Measurements from ENCODE around the gene RAPGEF1. TPM values are rescaled to one million over a fixed set of nuclear protein-coding genes. Genes with fewer than 3 reads are reported as not detected.
A peak's percentile ranks its signal among the peaks of the same experiment; 100 is the strongest.

Gene RAPGEF1
- total and polyA plus RNA-seq, 2 of the 13 experiments (the other 11 are each of a cell fraction or from before 2014, with no cell fraction given): 21.2 to 38.9 TPM

- TF ChIP-seq, protein P1, sequence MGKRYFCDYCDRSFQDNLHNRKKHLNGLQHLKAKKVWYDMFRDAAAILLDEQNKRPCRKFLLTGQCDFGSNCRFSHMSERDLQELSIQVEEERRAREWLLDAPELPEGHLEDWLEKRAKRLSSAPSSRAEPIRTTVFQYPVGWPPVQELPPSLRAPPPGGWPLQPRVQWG (CRISPR knock-in tag; IDR thresholded peaks at IDR 0.05; ENCODE audit: borderline replicate concordance, low read depth): no peak
- peak; percentile 84; the same call in 1 of the 2 replicates for TF ChIP-seq MEIS2 (CRISPR knock-in tag; IDR thresholded peaks at IDR 0.05)
- TF ChIP-seq ZBTB39 (CRISPR knock-in tag; IDR thresholded peaks at IDR 0.05): peak; percentile 30; the same call in 1 of the 2 replicates
- TF ChIP-seq ZFAT (CRISPR knock-in tag; conservative IDR thresholded peaks at IDR 0.05): no peak
- TF ChIP-seq MTERF4 (CRISPR knock-in tag; IDR thresholded peaks at IDR 0.05): 0 out of 2 replicates have a peak, but pooled peaks have one; percentile 70
- peak; percentile 43; the same call in 1 of the 2 replicates for TF ChIP-seq HNF4A (CRISPR knock-in tag; IDR thresholded peaks at IDR 0.05)
- peak; percentile 73 for TF ChIP-seq ZNF501 (CRISPR knock-in tag; IDR thresholded peaks at IDR 0.05)
- TF ChIP-seq ZEB1 (IDR thresholded peaks at IDR 0.05; ENCODE audit: insufficient replicate concordance, low read depth): no peak
- no peak for TF ChIP-seq ZNF567 (CRISPR knock-in tag; IDR thresholded peaks at IDR 0.05; ENCODE audit: borderline replicate concordance)
- no peak for TF ChIP-seq NFIC (IDR thresholded peaks at IDR 0.05; ENCODE audit: low read length)
- TF ChIP-seq TBX2 (CRISPR knock-in tag; IDR thresholded peaks at IDR 0.05; ENCODE audit: borderline replicate concordance): peak; percentile 43; the same call in 1 of the 2 replicates
- TF ChIP-seq ZKSCAN1 (IDR thresholded peaks at IDR 0.05; ENCODE audit: low read length): no peak
- TF ChIP-seq ZNF816 (CRISPR knock-in tag; IDR thresholded peaks at IDR 0.05; ENCODE audit: borderline replicate concordance): 0 out of 2 replicates have a peak, but pooled peaks have one; percentile 33
- peak; percentile 96 for TF ChIP-seq SIX1 (CRISPR knock-in tag; IDR thresholded peaks at IDR 0.05; ENCODE audit: borderline replicate concordance)
- TF ChIP-seq ZBTB20 (CRISPR knock-in tag; IDR thresholded peaks at IDR 0.05; ENCODE audit: borderline replicate concordance, low read depth): 0 out of 2 replicates have a peak, but pooled peaks have one; percentile 40
- TF ChIP-seq ZNF354B (CRISPR knock-in tag; IDR thresholded peaks at IDR 0.05): no peak
- TF ChIP-seq BHLHE40 (IDR thresholded peaks at IDR 0.05; ENCODE audit: low read length): peak; percentile 55; the same call in 1 of the 2 replicates
- TF ChIP-seq ARNTL (CRISPR knock-in tag; IDR thresholded peaks at IDR 0.05): peak; percentile 75
- 0 out of 2 replicates have a peak, but pooled peaks have one; percentile 29 for TF ChIP-seq NCOA1 (CRISPR knock-in tag; IDR thresholded peaks at IDR 0.05)
- TF ChIP-seq, protein P2, sequence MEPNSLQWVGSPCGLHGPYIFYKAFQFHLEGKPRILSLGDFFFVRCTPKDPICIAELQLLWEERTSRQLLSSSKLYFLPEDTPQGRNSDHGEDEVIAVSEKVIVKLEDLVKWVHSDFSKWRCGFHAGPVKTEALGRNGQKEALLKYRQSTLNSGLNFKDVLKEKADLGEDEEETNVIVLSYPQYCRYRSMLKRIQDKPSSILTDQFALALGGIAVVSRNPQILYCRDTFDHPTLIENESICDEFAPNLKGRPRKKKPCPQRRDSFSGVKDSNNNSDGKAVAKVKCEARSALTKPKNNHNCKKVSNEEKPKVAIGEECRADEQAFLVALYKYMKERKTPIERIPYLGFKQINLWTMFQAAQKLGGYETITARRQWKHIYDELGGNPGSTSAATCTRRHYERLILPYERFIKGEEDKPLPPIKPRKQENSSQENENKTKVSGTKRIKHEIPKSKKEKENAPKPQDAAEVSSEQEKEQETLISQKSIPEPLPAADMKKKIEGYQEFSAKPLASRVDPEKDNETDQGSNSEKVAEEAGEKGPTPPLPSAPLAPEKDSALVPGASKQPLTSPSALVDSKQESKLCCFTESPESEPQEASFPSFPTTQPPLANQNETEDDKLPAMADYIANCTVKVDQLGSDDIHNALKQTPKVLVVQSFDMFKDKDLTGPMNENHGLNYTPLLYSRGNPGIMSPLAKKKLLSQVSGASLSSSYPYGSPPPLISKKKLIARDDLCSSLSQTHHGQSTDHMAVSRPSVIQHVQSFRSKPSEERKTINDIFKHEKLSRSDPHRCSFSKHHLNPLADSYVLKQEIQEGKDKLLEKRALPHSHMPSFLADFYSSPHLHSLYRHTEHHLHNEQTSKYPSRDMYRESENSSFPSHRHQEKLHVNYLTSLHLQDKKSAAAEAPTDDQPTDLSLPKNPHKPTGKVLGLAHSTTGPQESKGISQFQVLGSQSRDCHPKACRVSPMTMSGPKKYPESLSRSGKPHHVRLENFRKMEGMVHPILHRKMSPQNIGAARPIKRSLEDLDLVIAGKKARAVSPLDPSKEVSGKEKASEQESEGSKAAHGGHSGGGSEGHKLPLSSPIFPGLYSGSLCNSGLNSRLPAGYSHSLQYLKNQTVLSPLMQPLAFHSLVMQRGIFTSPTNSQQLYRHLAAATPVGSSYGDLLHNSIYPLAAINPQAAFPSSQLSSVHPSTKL (CRISPR knock-in tag; IDR thresholded peaks at IDR 0.05): peak; percentile 87
- TF ChIP-seq, protein P3, sequence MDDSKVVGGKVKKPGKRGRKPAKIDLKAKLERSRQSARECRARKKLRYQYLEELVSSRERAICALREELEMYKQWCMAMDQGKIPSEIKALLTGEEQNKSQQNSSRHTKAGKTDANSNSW (CRISPR knock-in tag; IDR thresholded peaks at IDR 0.05; ENCODE audit: borderline replicate concordance): no peak
Observed at GRCh38 chr9:131545003-131545785, 194.7 kb downstream of the RAPGEF1 start, which contains the start of gene PRRT1B (continued).
